ENCODE data around the gene CARD6. TPM values are rescaled to one million over a fixed set of nuclear protein-coding genes. Genes with fewer than 3 reads are reported as not detected.

CARD6 gene
- total and polyA plus RNA-seq, 8 donors = 5.9 to 28.9 (median 6.9) TPM

- H3K4me1 ChIP-seq = peaks cover 6 to 54% of the 10 kb centered on the region in 2 donors
- ATAC-seq = peak; percentile 6
Observed at GRCh38 chr5:40796487-40796889, 44.7 kb upstream of the CARD6 start.

GRCh38 chr5:40797273-40798011 lies 43.7 kb upstream of the CARD6 start:
- Histone ChIP-seq H3K4me1 (peaks cover 6 to 44% of the 10 kb centered on the region in 2 donors), H3K36me3 (no peaks in the 10 kb centered on the region), H3K27me3 (no peaks in the 10 kb centered on the region), H3K9me3 (no peaks in the 10 kb centered on the region), H3K4me3 (peak overlapping the region; percentile 78 to 87), H3K27ac (peak overlapping the region; percentile 85 to 93)
- DNase-seq (peak; percentile 61 to 93 (median 72)), ATAC-seq (peak; percentile 64)
- TF ChIP-seq CTCF (IDR thresholded peaks at IDR 0.05) = no peak
- intact Hi-C loops (cut with DNase I) = no loop called here

More at GRCh38 chr5:40796487-40796889, 44.7 kb upstream of the CARD6 start:
- intact Hi-C loops (cut with DNase I) = no loop called here
- TF ChIP-seq CTCF (IDR thresholded peaks at IDR 0.05) = no peak
- Histone ChIP-seq H3K9me3 (no peaks in the 10 kb centered on the region), H3K27me3 (no peaks in the 10 kb centered on the region), H3K36me3 (no peaks in the 10 kb centered on the region), H3K4me3 (peak overlapping the region; percentile 78 to 87), H3K27ac (peak overlapping the region; percentile 85 to 93)
- no peak for DNase-seq

GRCh38 chr5:40798012-40798800 lies 43.0 kb upstream of the CARD6 start, which contains the start of gene PRKAA1:
TSS of gene PRKAA1 (minus strand) at chr5:40798374. CDS start at chr5:40798189, 185 bp downstream.
- H3K27me3 ChIP-seq = no peaks in the 10 kb centered on the region
- H3K4me3 ChIP-seq = peak within 1 kb of the TSS; percentile 78 to 87
- intact Hi-C loops (cut with DNase I) = no loop called here
- no peaks in the 10 kb centered on the region for H3K36me3 ChIP-seq
- TF ChIP-seq CTCF (IDR thresholded peaks at IDR 0.05) = peak; percentile 65 to 81
- peak within 1 kb of the TSS; percentile 85 to 93 for H3K27ac ChIP-seq
- ATAC-seq = peak; percentile 96
- H3K9me3 ChIP-seq = no peaks in the 10 kb centered on the region
- peaks cover 6 to 37% of the 10 kb centered on the region in 2 donors for H3K4me1 ChIP-seq
- peak; percentile 84 to 97 (median 92) for DNase-seq

- peaks cover 6 to 33% of the 10 kb centered on the region in 2 donors for H3K4me1 ChIP-seq
- intact Hi-C loops (cut with DNase I) = no loop called here
- no peak for TF ChIP-seq CTCF (IDR thresholded peaks at IDR 0.05)
- no peak for DNase-seq
- H3K4me3 ChIP-seq = peak overlapping the region; percentile 78 to 87
- ATAC-seq = no peak
- no peaks in the 10 kb centered on the region for H3K9me3 ChIP-seq
- H3K36me3 ChIP-seq = no peaks in the 10 kb centered on the region
- no peaks in the 10 kb centered on the region for H3K27me3 ChIP-seq
- H3K27ac ChIP-seq = peak overlapping the region; percentile 85 to 93
Observed at GRCh38 chr5:40798801-40799210, 42.4 kb upstream of the CARD6 start.

- intact Hi-C loops (cut with DNase I) = no loop called here
- no peak for TF ChIP-seq CTCF (IDR thresholded peaks at IDR 0.05)
- H3K27ac ChIP-seq = no peak overlapping the region
- peaks cover 6 to 29% of the 10 kb centered on the region in 2 donors for H3K4me1 ChIP-seq
- no peaks in the 10 kb centered on the region for H3K9me3 ChIP-seq
- peak overlapping the region in 1 of 2 donors; percentile 87 for H3K4me3 ChIP-seq
- no peaks in the 10 kb centered on the region for H3K36me3 ChIP-seq
- DNase-seq = no peak
- H3K27me3 ChIP-seq = no peaks in the 10 kb centered on the region
- ATAC-seq = no peak
Observed at GRCh38 chr5:40799258-40799657, 41.9 kb upstream of the CARD6 start.

Measured in left lung (tissue), 10 donors.